H9 (cell line): ENCODE data around the gene BRD1. TPM values are rescaled to one million over a fixed set of nuclear protein-coding genes. Genes with fewer than 3 reads are reported as not detected.

ENCODE experiments used
- DNase-seq: peaks from one replicate; pipeline ENCODE4 v3.0.0-alpha.2; 2017
- H2AFZ ChIP-seq: one replicate; pipeline ENCODE4 v1.6.1; 2013; ENCODE audit warnings: mild to moderate bottlenecking, low read length, control low read depth, moderate library complexity
- H2AK5ac ChIP-seq: 2 replicates; pipeline ENCODE4 v1.6.1; 2013; ENCODE audit warnings: low read length, control low read depth, mixed read lengths; ENCODE audit not compliant: insufficient read length
- H2BK120ac ChIP-seq: one replicate; pipeline ENCODE4 v1.6.1; 2013; ENCODE audit warnings: low read depth, mild to moderate bottlenecking, low read length, control low read depth, inconsistent platforms; ENCODE audit not compliant: poor library complexity, severe bottlenecking
- H2BK12ac ChIP-seq: 2 replicates; pipeline ENCODE4 v1.6.1; 2013; ENCODE audit warnings: low read length, control low read depth, mixed read lengths, low read depth; ENCODE audit not compliant: insufficient read length
- H2BK15ac ChIP-seq: 2 replicates; pipeline ENCODE4 v1.6.1; 2013; ENCODE audit warnings: low read depth, low read length, control low read depth
- H2BK20ac ChIP-seq: one replicate; pipeline ENCODE4 v1.6.1; 2013; ENCODE audit warnings: low read depth, mild to moderate bottlenecking, low read length, control low read depth, inconsistent platforms; ENCODE audit not compliant: poor library complexity, severe bottlenecking
- H2BK5ac ChIP-seq: 2 replicates; pipeline ENCODE4 v1.6.1; 2013; ENCODE audit warnings: low read length, control low read depth, mixed read lengths; ENCODE audit not compliant: insufficient read length
- H3K14ac ChIP-seq: 2 replicates; pipeline ENCODE4 v1.6.1; 2013; ENCODE audit warnings: low read length, control low read depth; ENCODE audit not compliant: insufficient read depth
- H3K18ac ChIP-seq: 2 replicates; pipeline ENCODE4 v1.6.1; 2013; ENCODE audit warnings: low read depth, mild to moderate bottlenecking, mixed read lengths, low read length, control low read depth; ENCODE audit not compliant: insufficient read length
- H3K23ac ChIP-seq: 2 replicates; pipeline ENCODE4 v1.6.1; 2013; ENCODE audit warnings: low read length, control low read depth, mixed read lengths, low read depth; ENCODE audit not compliant: insufficient read length
- H3K23me2 ChIP-seq: 2 replicates; pipeline ENCODE4 v1.6.1; 2013; ENCODE audit warnings: low read depth, mild to moderate bottlenecking, mixed read lengths, low read length, control low read depth; ENCODE audit not compliant: insufficient read length, poor library complexity, severe bottlenecking
- H3K27ac ChIP-seq: 2 replicates; pipeline ENCODE4 v1.5.1; 2013; ENCODE audit warnings: low read length, control low read depth, mixed read lengths, low read depth; ENCODE audit not compliant: insufficient read length
- H3K27me3 ChIP-seq: 2 replicates; pipeline ENCODE4 v1.6.1; 2013; ENCODE audit warnings: low read length, control low read depth, inconsistent platforms; ENCODE audit not compliant: insufficient read depth
- H3K4ac ChIP-seq: 2 replicates; pipeline ENCODE4 v1.6.1; 2013; ENCODE audit warnings: low read depth, mild to moderate bottlenecking, control low read depth, inconsistent platforms, low read length, moderate library complexity
- H3K4me1 ChIP-seq: 2 replicates; pipeline ENCODE4 v1.6.1; 2013; ENCODE audit warnings: low read length, control low read depth, inconsistent platforms; ENCODE audit not compliant: insufficient read depth
- H3K4me2 ChIP-seq: 2 replicates; pipeline ENCODE4 v1.6.1; 2013; ENCODE audit warnings: low read length, control low read depth, mixed read lengths; ENCODE audit not compliant: insufficient read length, insufficient read depth
- H3K56ac ChIP-seq: 2 replicates; pipeline ENCODE4 v1.6.1; 2013; ENCODE audit warnings: low read depth, mild to moderate bottlenecking, mixed read lengths, low read length, control low read depth; ENCODE audit not compliant: insufficient read length
- H3K79me1 ChIP-seq: 2 replicates; pipeline ENCODE4 v1.6.1; 2013; ENCODE audit warnings: low read depth, mild to moderate bottlenecking, moderate library complexity, low read length, control low read depth, inconsistent platforms; ENCODE audit not compliant: insufficient read depth, poor library complexity, severe bottlenecking
- H3K79me2 ChIP-seq: 2 replicates; pipeline ENCODE4 v1.6.1; 2013; ENCODE audit warnings: low read length, control low read depth, inconsistent platforms; ENCODE audit not compliant: insufficient read depth
- H3K9ac ChIP-seq: 2 replicates; pipeline ENCODE4 v1.6.1; 2013; ENCODE audit warnings: low read length, control low read depth, mixed read lengths; ENCODE audit not compliant: insufficient read length; ENCODE audit errors: extremely low read depth
- H3K9me3 ChIP-seq: one replicate; pipeline ENCODE4 v1.6.1; 2013; ENCODE audit warnings: low read depth, low read length, inconsistent platforms; ENCODE audit not compliant: control insufficient read depth
- H3T11ph ChIP-seq: one replicate; pipeline ENCODE4 v1.6.1; 2013; ENCODE audit warnings: mild to moderate bottlenecking, low read length, control low read depth, inconsistent platforms
- H4K20me1 ChIP-seq: one replicate; pipeline ENCODE4 v1.6.1; 2013; ENCODE audit not compliant: control insufficient read depth, insufficient read length, insufficient read depth
- H4K5ac ChIP-seq: 2 replicates; pipeline ENCODE4 v1.6.1; 2013; ENCODE audit warnings: low read depth, mild to moderate bottlenecking, mixed read lengths, low read length, control low read depth; ENCODE audit not compliant: insufficient read length
- H4K8ac ChIP-seq: replicated peaks from 2 replicates; pipeline ENCODE4 v1.6.1; 2013; ENCODE audit warnings: low read length, control low read depth, mixed read lengths, low read depth; ENCODE audit not compliant: insufficient read length
- H4K91ac ChIP-seq: 2 replicates; pipeline ENCODE4 v1.6.1; 2013; ENCODE audit warnings: low read depth, mild to moderate bottlenecking, moderate library complexity, mixed read lengths, low read length, control low read depth; ENCODE audit not compliant: insufficient read length
- H3K27ac Mint-ChIP-seq, 3 experiments: 2 replicates in 2 of 3; 3 replicates in 1 of 3; pipeline ENCODE4 v1.8.0; 2020 to 2021; ENCODE audit warnings: mixed read lengths in 3 of 3, mild to moderate bottlenecking in 1 of 3, moderate library complexity in 1 of 3
- H3K27me3 Mint-ChIP-seq: 2 replicates; pipeline ENCODE4 v1.8.0; 2021; ENCODE audit warnings: low read depth, mild to moderate bottlenecking, moderate library complexity, mixed read lengths
- H3K36me3 Mint-ChIP-seq, 3 experiments: 2 replicates in 2 of 3; 3 replicates in 1 of 3; pipeline ENCODE4 v1.8.0; 2020 to 2021; ENCODE audit warnings: low read depth in 3 of 3, mixed read lengths in 3 of 3; ENCODE audit not compliant: insufficient read depth in 1 of 3
- H3K4me1 Mint-ChIP-seq, 2 experiments: 2 replicates each; pipeline ENCODE4 v1.8.0; 2020; ENCODE audit warnings: mixed read lengths in 2 of 2
- H3K4me3 Mint-ChIP-seq, 2 experiments: 2 replicates in 1 of 2; 3 replicates in 1 of 2; pipeline ENCODE4 v1.8.0; 2020 to 2021; ENCODE audit warnings: mild to moderate bottlenecking in 2 of 2, mixed read lengths in 2 of 2, moderate library complexity in 1 of 2
- H3K9me3 Mint-ChIP-seq, 2 experiments: 2 replicates in 1 of 2; 3 replicates in 1 of 2; pipeline ENCODE4 v1.8.0; 2020; ENCODE audit warnings: mild to moderate bottlenecking in 2 of 2, mixed read lengths in 2 of 2, moderate library complexity in 1 of 2
- WGBS: extraction: QIAGEN DNeasy Blood & Tissue Kit; methylation state at CpG from one replicate; pipeline ENCODE4 v1.1.7; 2013; ENCODE audit warnings: missing lambda C conversion rate, low lambda C conversion rate, mixed read lengths; ENCODE audit not compliant: insufficient read length; ENCODE audit errors: extremely low coverage; 5-methylcytosine and 5-hydroxymethylcytosine counted together
- total RNA-seq: library from RNA; stranded (reverse); gene quantifications from 2 replicates; pipeline ENCODE4 v1.2.1, GENCODE V29; 2021
- TF ChIP-seq, protein P1 (sequence below): fragments of 200-600 bp; sonication (generic); conservative IDR thresholded peaks from 3 replicates; pipeline ENCODE4 v1.8.0; 2021; ENCODE audit warnings: antibody characterized with exemption, mild to moderate bottlenecking

The BRD1 gene
- total RNA-seq, 1 experiment from 2014 or later, result 51.3 TPM

DNA sequence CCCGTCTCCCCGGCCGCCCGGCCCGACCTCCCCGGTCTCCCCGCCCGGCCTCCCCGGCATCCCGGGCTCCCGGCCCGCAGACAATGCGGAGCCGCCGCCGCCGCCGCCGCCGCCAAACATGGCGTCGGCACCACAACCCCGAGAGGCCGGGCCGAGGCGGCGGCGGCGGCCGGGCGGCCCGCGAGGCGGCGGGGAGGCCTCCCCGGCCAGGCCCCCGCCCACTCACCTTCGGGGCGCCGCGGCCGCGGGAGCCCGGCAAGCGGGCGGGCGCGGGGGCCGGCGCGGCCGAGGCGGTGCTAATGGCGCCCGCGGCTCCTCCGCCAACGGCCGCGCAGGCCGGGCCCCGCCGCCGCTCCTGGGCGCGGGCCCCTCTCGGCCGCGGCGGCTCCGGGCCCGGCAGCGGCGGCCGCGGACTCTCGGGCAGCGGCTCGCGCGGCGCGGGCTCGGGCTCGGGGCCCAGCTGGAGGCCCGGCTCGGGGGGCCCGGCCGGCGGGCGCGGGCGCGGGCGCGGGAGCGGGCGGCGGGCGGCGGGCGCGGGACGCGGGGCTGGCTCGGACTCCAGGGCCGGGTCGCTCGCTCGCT lies 311 bp downstream of the BRD1 start:
- Histone ChIP-seq H4K8ac (no peak overlapping the region), H3K56ac (no peak overlapping the region), H3K23ac (no peak overlapping the region), H3K4me1 (no peaks in the 10 kb centered on the region), H3K27ac (no peak overlapping the region), H3K18ac (no peak overlapping the region), H4K91ac (no peak overlapping the region), H2BK12ac (no peak overlapping the region), H3K23me2 (peaks cover 9% of the 10 kb centered on the region), H4K20me1 (no peaks in the 10 kb centered on the region), H3T11ph (no peak overlapping the region), H3K14ac (peak overlapping the region; percentile 85), H4K5ac (no peak overlapping the region), H3K4ac (no peak overlapping the region), H2BK20ac (no peak overlapping the region), H3K79me2 (peaks cover 39% of the 10 kb centered on the region; the same call in 1 of the 2 replicates), H2AK5ac (no peak overlapping the region), H3K79me1 (peaks cover 6% of the 10 kb centered on the region), H2BK120ac (no peak overlapping the region), H3K4me2 (peak overlapping the region; percentile 74), H2BK5ac (no peak overlapping the region), H3K9me3 (no peaks in the 10 kb centered on the region), H2AFZ (no peak overlapping the region), H2BK15ac (no peak overlapping the region), H3K9ac (no peak overlapping the region), H3K27me3 (no peaks in the 10 kb centered on the region)
- no CpG with 5 or more reads among the region's 110 CpGs for WGBS
- no peak for DNase-seq
- Mint-ChIP-seq H3K36me3 (peaks cover 31 to 54% (median 53%) of the 10 kb centered on the region in 3 experiments), H3K27me3 (peaks cover 32% of the 10 kb centered on the region), H3K4me1 (peaks cover 15 to 20% of the 10 kb centered on the region in 2 experiments), H3K4me3 (peak overlapping the region; percentile 62 to 82; a peak in 4 of 5 replicates), H3K27ac (no peak overlapping the region), H3K9me3 (peaks cover 17 to 38% of the 10 kb centered on the region in 2 experiments)
- TF ChIP-seq, protein P1, sequence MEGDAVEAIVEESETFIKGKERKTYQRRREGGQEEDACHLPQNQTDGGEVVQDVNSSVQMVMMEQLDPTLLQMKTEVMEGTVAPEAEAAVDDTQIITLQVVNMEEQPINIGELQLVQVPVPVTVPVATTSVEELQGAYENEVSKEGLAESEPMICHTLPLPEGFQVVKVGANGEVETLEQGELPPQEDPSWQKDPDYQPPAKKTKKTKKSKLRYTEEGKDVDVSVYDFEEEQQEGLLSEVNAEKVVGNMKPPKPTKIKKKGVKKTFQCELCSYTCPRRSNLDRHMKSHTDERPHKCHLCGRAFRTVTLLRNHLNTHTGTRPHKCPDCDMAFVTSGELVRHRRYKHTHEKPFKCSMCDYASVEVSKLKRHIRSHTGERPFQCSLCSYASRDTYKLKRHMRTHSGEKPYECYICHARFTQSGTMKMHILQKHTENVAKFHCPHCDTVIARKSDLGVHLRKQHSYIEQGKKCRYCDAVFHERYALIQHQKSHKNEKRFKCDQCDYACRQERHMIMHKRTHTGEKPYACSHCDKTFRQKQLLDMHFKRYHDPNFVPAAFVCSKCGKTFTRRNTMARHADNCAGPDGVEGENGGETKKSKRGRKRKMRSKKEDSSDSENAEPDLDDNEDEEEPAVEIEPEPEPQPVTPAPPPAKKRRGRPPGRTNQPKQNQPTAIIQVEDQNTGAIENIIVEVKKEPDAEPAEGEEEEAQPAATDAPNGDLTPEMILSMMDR, result no peak
